CD4-positive, alpha-beta T cell treated with Interleukin-6 at 100 ng/mL for 8 hours (primary cell): ENCODE data around the gene ALK.
"Not testable (repeated sequence)": the region's sequence is repeated elsewhere in the genome, so short reads cannot be mapped to it uniquely, and the experiment has no call there.

ENCODE experiments used
- DNase-seq: peaks from one replicate; pipeline ENCODE4 v3.0.0-alpha.2; 2020; ENCODE audit warnings: mixed read lengths, low spot score

The ALK gene

DNA sequence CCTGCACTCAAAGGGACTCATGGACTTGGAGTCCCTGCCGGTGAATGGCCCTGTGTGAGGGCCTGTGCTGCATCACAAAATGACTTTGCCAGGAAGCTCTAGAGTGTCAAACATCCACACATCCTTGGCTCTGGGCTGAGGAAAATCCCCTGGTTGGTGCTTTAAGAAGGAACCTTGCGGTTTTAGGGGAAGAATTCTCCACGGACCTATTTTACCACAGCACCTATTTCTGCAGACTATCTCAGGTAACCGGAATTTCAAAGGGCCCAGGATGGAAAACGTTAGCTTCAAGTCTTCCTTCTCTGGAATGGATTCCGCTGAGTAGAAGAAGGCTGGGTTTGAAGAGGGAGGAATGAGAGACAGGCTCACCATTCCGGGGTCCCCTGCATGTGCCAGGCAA, 166.2 kb downstream of the ALK start:
- no peak for DNase-seq

DNA sequence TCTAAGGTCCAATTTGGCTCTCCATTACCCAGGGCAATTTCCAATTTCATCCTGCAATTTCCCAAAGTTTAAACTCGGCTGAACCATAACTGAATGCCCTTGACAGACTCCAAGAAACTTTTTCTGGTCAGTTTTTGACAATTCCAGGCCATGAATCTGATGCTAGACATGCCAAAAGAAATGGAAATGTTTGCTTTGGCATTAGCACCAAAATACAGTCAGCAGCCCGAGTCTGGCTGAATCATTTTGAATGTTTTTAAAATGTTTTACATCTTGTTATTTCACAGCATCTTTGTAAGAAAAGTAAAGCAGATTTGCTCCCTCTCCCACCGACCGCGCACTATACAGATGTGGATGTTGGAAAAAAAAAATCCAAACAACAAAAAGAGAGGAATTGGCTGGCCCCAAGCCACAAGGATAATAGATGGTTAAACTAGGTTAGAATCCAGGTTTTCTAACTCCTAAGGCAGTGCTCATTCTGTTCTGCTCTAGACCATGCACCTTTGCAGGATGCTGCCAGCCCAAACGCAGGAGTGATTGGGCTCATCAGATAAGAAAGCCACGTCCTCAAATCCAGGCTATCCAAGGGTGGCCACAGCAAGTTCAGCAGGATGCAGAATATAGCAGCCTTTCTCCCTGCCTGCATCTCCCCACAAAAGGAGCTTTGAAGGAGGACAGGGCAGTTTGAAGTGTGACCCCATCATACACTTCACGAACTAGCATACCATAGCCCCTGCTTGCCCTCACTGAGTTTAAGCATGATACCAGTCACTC, 167.5 kb downstream of the ALK start:
- DNase-seq = no peak

DNA sequence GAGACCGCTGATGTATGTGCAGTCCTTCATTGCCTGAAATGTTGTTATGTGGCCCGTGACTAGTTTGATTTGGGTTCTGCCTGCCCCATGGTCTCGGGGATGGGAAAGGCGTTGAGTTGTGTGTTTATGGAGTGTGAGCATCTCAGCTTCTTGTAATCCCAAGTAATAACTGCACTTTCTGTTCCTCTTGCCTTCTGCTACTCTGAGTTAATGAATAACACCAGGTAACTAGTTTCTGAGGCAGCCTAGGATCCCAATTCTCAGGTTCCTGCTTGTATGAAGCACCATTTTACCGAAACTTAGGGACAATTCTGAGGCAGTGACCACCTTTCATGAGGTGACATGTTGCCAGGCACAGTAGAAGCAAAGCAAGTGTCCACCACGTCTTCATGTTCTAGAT, 170.0 kb downstream of the ALK start:
- DNase-seq = no peak

DNA sequence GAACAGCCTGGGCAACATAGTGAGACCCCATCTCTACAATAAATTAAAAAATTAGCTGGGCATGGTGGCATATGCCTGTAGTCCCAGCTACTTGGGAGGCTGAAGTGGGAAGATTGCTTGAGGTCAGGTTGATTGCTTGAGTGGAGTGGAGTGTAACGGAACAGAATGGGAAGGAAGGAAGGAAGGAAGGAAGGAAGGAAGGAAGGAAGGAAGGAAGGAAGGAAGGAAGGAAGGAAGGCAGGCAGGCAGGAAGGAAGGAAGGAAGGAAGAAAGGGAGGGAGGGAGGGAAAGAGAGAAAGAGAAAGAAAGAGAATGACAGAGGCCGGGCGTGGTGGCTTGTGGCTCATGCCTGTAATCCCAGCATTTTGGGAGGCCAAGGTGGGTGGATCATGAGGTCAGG, 170.9 kb downstream of the ALK start:
- not testable (repeated sequence) for DNase-seq

DNA sequence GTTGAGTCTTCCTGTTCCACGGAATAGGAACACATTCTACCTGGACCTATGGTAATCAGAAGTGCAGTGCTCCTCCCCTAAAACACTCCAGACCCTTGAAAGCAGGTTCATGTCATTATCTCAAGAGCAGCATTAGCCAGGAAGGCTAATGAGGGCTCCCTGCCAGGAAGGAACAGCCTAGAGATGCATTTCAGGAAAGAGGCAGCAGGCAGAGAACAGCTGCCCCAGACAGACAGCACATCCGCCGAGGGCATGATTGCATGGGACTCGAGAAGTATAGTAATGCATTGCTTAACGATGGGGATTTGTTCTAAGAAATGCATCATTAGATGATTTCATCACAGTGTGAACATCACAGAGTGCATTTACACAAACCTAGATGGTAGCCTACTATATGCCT, 171.5 kb downstream of the ALK start:
- DNase-seq = no peak

DNA sequence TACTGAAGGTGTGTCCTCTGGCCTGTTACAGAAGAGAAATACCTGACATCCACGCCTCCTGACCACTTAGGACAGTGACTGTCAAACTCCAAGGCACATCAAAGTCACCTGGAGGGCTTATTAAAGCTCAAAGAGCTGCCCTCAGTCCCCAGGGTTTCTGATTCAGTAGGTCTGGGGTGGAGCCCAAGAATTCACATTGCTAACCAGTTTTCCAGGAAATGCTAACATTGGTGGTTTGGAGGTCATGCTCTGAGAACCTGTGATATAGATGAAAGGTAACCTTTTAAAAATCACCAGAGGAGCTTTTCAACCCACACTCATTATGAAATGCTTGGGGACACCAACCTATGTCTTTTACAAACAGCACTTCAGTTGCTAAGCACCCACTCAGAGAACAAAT, 172.3 kb downstream of the ALK start:
- no peak for DNase-seq

DNA sequence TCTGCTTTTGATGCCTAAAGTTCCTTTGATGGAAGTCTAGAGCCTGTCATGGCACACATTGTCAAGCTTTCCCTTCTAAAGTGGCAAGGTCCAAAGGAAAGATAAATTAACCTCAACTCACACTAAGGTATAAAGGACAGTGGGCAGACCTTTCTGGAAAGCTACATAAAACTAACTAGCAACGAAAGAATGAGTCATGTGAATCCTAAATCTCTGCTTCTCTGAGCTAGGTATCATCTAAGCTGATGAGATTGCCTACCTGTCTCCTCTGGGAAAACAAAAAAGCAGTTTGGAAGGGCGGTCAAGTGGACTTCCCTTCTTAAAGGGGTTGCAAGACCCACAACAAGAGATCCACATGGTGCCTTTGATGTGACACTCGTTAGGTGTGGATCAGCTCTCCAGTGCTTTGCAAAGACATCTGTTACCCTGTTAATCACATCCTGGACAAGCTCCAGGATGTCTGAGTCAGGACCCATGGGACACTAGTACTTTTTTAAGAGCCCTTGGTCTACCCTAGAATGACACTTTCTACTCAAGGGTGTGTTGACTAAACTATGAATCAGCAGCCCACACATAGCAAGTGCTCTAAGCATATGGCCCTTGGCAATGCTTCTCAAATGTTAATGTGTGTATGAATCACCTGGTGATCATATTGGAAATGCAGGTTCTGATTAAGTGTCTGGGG, 173.5 kb downstream of the ALK start:
- no peak for DNase-seq

DNA sequence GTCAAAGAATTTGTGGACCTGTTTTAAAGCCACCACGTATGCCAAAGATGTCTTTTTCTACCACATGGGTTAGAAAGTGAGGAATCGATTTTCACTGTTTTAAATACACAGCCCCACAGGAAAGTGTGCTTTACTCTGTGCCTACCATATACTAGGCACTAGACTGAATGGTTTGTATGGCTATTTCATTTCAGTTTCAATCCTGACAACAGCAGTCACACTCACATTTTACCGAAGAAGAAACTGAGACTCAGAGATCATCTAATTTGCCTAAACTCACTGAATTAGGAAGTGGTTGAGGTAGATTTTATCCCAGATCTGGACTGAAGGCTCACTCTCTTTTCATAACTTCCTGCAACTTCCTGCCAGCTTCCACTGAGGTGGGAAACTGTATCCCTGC, 176.4 kb downstream of the ALK start:
- no peak for DNase-seq

DNA sequence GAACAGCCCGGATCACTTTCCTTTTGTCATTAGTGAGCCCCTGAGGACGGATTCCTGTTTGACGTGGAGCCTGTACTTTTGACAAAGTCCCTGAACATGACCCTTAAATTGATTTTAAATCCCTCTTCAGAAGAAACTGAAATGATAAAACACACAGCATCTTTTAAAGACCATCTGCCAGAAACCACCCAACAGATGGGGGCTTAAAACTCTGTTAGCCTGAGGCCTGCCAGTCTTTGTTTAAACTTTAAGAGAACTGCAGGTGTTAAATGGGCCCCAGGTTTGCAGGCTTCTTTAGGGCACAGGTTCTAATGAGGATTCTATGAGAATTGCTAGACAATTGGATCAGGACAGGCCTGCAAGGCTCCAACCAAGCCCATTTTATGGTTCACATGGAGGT, 177.9 kb downstream of the ALK start:
- no peak for DNase-seq

DNA sequence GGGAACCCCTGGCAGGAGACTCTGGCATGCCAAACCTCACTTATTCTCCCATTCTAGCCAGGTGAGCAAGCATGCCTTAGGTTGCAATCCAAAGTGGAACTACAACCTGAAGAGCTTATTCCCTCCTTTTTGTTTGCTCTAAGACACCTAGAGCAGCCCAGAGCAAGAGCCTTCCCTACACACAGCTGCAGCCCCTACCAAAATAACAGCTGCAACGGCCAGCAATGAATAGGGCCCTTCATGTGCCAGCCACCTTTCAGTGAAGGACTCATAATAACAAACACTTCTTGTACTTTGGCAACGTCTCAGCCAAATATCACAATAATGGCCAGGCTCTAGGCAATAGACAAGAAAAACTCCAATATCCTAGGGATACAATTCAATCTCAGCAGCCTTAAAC, 178.7 kb downstream of the ALK start:
- no peak for DNase-seq

DNA sequence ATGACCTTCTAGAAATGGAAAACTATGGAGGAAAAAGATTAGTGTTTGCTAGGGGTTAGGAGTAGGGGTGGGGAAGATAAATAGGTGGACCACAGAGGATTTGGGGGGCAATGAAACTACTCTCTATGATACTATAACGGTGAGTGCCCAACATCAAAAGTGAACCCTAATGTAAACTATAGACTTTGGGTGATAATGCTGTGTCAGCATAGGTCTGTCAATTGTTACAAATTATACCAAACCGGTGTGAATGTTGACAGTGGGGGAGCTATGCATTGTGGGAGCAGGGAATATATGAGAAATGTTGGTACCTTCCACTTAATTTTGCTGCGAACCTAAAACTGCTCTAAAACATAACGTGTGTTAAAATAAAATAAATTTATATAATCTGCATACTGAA, 180.3 kb downstream of the ALK start:
- DNase-seq = no peak

DNA sequence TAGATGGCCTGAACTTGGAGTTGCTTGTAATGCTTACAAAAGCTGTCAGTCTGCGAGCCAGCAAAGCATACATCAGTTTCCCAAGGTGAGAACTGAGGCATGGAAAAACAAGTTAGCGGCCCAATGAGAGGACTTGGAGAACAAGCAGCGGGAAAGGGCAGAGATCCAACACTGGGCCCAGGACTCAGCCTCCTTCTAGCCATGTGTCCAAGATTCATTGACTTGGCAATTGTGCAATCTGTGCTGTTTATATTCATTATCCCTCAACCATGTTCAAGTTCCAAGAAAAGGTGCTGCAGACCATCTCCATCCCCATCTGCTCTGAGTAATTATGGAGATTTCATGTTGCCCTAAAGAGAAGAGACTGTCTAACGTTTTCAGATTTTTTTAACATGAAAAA, 187.4 kb downstream of the ALK start:
- DNase-seq = no peak

DNA sequence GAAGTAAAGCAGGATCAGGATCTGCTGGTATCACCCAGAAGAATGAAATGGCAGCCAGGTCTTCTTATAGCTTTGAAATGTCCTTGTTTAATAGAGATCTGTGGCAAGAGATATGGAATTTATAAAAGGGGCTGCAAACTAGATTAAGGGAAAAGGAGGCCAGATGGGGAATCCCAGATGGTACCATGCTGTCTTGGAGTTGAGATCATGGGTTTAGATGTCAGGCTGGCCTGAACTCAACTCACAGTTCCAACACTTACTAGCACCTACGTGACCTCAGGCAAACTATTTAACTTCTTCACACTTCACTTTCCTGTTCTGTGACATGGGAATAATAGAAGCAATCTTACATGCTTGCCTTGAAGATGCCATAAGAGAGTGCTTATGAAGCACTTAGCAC, 188.2 kb downstream of the ALK start:
- DNase-seq = no peak

DNA sequence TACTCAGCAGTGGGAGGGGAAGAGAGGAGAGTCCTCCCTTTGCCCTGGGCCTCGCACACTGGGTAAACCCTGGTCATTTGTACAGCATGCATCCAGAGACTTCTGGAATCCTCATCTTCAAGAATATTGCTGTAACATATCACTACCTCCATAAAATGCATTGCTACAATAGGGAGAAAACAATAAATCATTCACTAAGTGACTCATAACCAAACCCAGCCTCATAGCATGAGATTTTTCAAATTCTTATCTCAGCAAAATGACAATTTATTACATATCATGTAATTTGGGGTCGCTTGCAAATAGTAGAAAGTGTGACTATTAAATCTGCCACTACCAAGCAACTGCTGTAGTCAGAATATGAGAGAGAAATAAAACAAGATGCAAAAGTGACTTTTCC, 189.4 kb downstream of the ALK start:
- DNase-seq = no peak

DNA sequence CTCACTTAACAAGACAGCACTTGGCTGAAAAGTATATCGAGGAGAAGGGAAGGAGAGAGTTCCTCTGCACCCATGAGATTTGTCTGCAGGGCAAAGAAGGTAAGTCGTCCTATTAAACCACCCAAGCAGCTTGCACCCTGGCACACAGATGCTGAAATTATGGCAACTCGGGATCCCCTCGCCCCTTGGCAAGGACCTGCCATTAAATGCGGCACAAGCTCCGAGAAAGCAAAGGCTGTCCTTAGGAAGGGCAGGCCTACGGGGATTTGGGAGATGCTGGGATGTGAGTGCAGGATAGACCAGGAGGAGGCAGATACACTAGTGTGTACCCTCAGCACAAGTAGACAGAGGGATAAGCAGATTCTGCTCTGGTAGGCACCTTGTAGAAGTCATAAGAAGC, 191.5 kb downstream of the ALK start:
- no peak for DNase-seq

DNA sequence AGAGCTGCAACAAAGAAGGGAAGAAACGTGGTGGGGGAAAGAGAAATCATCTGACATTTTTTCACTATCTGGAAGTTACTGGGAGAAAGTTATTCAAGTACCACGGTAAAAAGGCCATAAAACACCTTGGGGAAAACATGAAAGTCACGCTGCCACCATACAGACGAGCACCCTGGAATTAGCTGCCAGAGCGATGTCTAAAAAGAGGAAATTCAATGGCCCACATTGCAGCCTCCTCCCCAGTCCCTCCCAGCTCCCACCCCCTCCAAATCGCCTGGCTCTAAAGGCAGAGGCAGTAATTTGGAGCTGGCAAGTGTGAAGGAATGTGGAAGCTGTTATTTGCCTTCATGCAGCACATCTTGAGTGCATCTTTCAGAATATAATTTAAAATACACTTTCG, 192.0 kb downstream of the ALK start:
- DNase-seq = no peak

DNA sequence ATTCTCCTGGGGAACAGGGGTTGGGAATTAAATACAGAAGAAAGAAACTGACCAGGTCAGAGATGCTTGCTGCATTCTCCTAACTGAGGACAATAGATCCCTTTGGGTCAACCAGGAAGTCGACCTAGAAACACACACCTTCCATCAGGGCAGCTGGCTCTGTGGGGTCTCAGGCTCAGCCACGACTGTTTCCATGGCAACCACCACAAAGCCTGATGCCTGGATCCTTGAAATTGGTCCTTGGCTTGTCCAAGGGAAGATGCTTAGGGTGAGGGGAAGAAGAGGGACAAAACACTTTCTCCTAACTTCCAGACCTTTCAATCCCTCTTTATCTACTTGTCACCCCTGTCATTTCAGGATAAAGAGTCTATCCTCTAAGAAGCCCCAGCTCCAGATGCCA, 194.4 kb downstream of the ALK start:
- DNase-seq = no peak

DNA sequence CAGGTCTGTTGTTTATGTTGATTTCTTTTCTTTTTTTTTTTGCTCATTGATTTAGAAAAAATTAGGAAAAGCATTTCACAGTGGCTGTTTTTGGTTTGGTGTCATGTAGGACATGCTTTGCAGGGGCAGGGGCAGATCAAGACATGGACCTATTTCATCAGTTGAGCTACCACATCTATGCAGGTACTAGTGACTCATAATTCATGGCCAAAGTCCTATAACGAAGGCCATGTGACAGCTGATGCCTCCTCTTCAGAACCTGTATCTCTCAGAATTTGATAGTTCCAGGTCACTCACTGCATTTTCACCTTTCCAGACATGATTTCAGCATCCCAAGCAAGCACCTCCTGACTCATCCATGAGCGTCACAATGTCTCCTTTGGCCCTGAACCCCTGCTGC, 195.8 kb downstream of the ALK start:
- DNase-seq = no peak

DNA sequence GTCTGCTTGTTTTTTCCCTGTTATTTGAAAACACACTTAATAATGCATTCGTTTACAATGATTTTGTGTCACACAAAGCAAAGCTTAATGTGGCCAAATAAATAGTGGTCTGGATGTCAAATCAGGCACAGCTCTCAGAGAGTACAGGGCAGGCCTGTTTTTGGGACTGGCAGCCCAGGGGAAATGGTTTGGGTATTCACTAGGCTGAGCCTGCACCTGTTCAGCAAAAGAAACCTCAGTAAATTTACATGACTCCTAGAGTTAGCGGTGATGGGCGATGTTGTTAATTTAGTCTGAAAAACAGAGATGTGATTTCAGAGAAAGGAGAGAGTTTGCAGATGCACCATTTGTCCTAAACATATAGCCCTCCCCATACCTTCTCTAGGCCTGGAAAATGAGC, 197.1 kb downstream of the ALK start:
- no peak for DNase-seq

DNA sequence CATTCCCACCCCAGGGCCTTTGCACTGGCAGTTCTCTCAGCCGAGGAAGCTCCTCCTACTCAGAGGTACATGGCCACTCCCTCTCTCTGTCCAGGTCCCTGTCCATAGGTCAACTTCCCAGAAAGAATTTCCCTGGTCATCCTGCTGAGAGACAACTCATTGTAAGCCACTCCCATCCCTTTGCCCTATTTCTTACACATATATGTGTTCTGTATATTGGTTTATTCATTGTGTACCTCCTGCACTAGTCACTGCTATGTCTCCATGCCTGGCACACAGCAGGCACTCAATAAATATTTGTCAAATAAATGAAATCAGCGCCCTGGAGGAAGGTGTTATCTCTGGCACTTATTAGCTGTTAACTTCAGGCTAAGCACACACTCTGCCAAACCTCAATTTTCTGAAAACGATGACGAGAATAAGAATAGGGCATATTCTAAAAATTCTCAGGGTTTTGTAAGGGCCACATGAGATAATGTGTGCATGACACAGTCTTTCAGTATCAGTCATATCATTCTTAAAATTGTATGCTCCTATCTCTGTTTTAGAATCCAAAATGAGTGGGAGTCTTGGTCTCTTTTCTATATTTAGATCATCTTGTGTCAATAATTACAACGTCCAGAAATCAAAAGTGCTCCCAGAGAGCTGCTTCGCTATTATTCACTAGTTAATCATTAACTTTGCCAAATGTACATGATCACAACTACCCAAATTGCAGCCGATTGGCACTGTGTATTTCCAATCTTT, 198.0 kb downstream of the ALK start:
- no peak for DNase-seq

DNA sequence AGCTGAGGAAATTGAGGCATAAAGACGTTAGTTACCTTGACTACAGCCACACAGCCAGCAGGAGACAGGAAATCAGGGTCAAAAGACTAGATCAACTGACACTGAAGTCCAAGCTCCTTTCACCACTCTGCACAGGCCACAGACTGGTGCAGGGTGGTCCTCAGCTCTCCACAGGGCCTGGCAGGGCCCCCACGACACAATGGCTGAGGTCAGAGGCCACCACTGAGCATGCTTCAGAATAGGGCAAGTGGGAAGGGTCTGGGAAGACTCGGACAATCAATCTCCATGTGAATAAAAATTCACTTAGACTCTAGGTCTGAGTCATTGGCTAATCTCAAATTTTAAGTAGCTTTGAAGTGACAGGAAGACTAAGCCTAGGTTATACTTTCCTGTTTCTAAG, 201.7 kb downstream of the ALK start:
- DNase-seq = no peak

DNA sequence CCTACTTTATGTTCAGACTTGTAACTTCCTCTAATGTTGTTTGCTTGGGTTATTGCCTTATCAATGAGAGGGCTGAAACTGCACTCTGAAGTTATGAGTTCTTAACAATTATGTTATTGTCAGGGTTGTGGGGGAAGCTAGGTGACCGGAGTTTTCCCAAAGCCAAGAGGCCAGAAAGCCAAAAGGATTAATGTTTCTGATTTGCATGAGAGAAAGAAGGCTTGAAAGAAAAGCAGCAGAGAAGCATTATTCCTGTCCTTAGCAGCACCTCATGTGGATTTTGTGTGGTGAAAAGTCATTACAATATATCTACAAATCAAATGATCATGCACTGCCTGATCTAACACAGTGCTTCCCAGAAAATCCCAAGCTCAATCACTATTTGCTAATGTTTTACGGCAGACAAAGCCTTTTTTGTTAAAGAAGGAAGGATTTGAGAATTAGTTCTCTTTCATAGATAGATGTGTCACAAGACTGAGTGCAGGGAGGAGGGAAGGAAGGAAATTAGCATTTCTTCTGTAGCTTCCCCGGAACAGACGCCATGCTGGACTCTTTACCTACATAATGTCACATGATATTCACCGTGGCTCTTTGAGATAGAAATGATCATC, 203.2 kb downstream of the ALK start:
- DNase-seq = no peak

DNA sequence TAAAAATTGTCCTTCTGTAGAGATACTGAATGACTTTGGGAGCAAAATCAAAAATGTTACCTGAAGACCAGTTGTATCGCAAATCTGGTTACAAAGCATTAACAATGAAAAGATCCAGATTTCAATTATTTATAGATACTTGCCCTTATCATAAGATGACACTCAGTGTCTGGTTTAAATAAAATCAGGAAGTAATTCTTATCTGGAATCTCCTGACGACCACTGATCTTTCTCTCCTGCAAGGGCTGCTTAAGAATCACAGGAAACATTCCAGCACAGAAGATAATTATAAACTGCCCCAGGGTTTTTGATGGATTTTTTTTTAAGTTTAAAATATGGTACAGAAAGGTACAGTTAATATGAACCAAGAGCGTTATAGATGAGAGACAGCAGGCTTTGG, 205.7 kb downstream of the ALK start:
- DNase-seq = no peak
